MM.1S (cell line): ENCODE data around the gene CPA2.

Source experiments
- DNase-seq: peaks from one replicate; pipeline ENCODE4 v3.0.0-alpha.2; 2015
- H2AFZ ChIP-seq: fragments of 300-600 bp; sonication (generic); 2 replicates; pipeline ENCODE4 v1.6.0; 2016; ENCODE audit warnings: antibody characterized with exemption, low read length
- H3F3A ChIP-seq: fragments of 300-600 bp; sonication (generic); 2 replicates; pipeline ENCODE4 v1.6.1; 2016; ENCODE audit warnings: mild to moderate bottlenecking, antibody characterized with exemption, low read length, moderate library complexity, mixed read lengths; ENCODE audit not compliant: insufficient read depth
- H3K27ac ChIP-seq: fragments of 300-600 bp; sonication (generic); 2 replicates; pipeline ENCODE4 v1.5.1; 2016; ENCODE audit warnings: mild to moderate bottlenecking, low read length
- H3K27me3 ChIP-seq: fragments of 300-600 bp; sonication (generic); replicated peaks from 2 replicates; pipeline ENCODE4 v1.6.0; 2016; ENCODE audit warnings: low read length; ENCODE audit not compliant: insufficient read depth
- H3K36me3 ChIP-seq: fragments of 300-600 bp; sonication (generic); replicated peaks from 2 replicates; pipeline ENCODE4 v1.6.1; 2016; ENCODE audit warnings: mild to moderate bottlenecking, low read length, mixed read lengths; ENCODE audit not compliant: insufficient read depth
- H3K4me1 ChIP-seq: fragments of 300-600 bp; sonication (generic); 2 replicates; pipeline ENCODE4 v1.6.1; 2016; ENCODE audit warnings: low read length, mixed read lengths
- H3K4me2 ChIP-seq: fragments of 300-600 bp; sonication (generic); 2 replicates; pipeline ENCODE4 v1.6.0; 2016; ENCODE audit warnings: low read depth, low read length
- H3K4me3 ChIP-seq: fragments of 300-600 bp; sonication (generic); 2 replicates; pipeline ENCODE4 v1.5.1; 2016; ENCODE audit warnings: low read length, mixed read lengths
- H3K79me2 ChIP-seq: fragments of 300-600 bp; sonication (generic); 2 replicates; pipeline ENCODE4 v1.6.1; 2016; ENCODE audit warnings: mixed run types, low read length, mixed read lengths
- H3K9ac ChIP-seq: fragments of 300-600 bp; sonication (generic); 2 replicates; pipeline ENCODE4 v1.6.1; 2016; ENCODE audit warnings: low read length, mixed read lengths
- H3K9me2 ChIP-seq: fragments of 300-600 bp; sonication (generic); replicated peaks from 2 replicates; pipeline ENCODE4 v1.6.1; 2016; ENCODE audit warnings: mild to moderate bottlenecking, low read length, mixed read lengths; ENCODE audit not compliant: insufficient read depth
- H3K9me3 ChIP-seq: fragments of 300-600 bp; sonication (generic); replicated peaks from 2 replicates; pipeline ENCODE4 v1.6.1; 2016; ENCODE audit warnings: mild to moderate bottlenecking, low read length, mixed read lengths; ENCODE audit not compliant: insufficient read depth
- H4K20me1 ChIP-seq: fragments of 300-600 bp; sonication (generic); 2 replicates; pipeline ENCODE4 v1.6.1; 2016; ENCODE audit warnings: mild to moderate bottlenecking, low read length, moderate library complexity, mixed read lengths; ENCODE audit not compliant: insufficient read depth
- CTCF ChIP-seq: fragments of 300-600 bp; sonication (generic); IDR thresholded peaks from 2 replicates; pipeline ENCODE4 v1.5.1; 2016; ENCODE audit warnings: antibody characterized with exemption, low read length, mixed read lengths
- EZH2 ChIP-seq: fragments of 300-600 bp; sonication (generic); optimal IDR thresholded peaks from 2 replicates; pipeline ENCODE3; 2017; ENCODE audit warnings: low read depth, mild to moderate bottlenecking, antibody characterized with exemption, low read length, mixed read lengths
- EZH2phosphoT487 ChIP-seq: fragments of 300-600 bp; sonication (generic); IDR thresholded peaks from 2 replicates; pipeline ENCODE4 v1.6.1; 2018; ENCODE audit warnings: antibody characterized with exemption, low read length

The CPA2 gene

DNA sequence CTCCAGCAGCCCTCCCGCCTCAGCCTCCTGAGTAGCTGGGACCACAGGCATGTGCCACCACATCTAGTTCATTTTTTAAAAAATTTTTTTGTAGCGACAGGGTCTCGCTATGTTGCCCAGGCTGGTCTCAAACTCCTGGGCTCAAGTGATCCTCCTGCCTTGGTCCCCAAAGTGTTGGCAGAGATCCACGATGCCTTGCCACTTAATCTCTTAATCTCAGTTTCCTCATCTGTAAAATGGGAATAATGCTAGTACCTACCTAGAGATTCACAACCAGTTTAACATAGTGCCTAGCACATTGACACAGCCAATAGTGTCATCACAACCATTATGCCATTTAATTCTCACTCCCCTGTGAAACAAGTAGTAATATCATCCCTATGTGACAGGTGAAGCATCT is 21.5 kb downstream of the CPA2 start:
- no peak overlapping the region for H3K27ac ChIP-seq
- no peaks in the 10 kb centered on the region for H3F3A ChIP-seq
- no peaks in the 10 kb centered on the region for H3K36me3 ChIP-seq
- H3K4me3 ChIP-seq = no peak overlapping the region
- no peaks in the 10 kb centered on the region for H3K9me3 ChIP-seq
- no peaks in the 10 kb centered on the region for H3K79me2 ChIP-seq
- no peaks in the 10 kb centered on the region for H3K4me1 ChIP-seq
- H3K9ac ChIP-seq = no peak overlapping the region
- no peak overlapping the region for H2AFZ ChIP-seq
- no peaks in the 10 kb centered on the region for H3K27me3 ChIP-seq
- no peak for TF ChIP-seq EZH2
- TF ChIP-seq CTCF = no peak
- TF ChIP-seq EZH2phosphoT487 = no peak
- DNase-seq = no peak
- no peaks in the 10 kb centered on the region for H4K20me1 ChIP-seq
- H3K9me2 ChIP-seq = no peaks in the 10 kb centered on the region
- H3K4me2 ChIP-seq = no peak overlapping the region

GRCh38 chr7:130288829-130289228 is 22.2 kb downstream of the CPA2 start:
- no peak overlapping the region for H3K4me3 ChIP-seq
- no peaks in the 10 kb centered on the region for H3K9me3 ChIP-seq
- no peak overlapping the region for H2AFZ ChIP-seq
- no peaks in the 10 kb centered on the region for H3K9me2 ChIP-seq
- DNase-seq = no peak
- H3K4me2 ChIP-seq = no peak overlapping the region
- no peaks in the 10 kb centered on the region for H3K36me3 ChIP-seq
- H3K9ac ChIP-seq = no peak overlapping the region
- no peaks in the 10 kb centered on the region for H3K4me1 ChIP-seq
- H3K27ac ChIP-seq = no peak overlapping the region
- TF ChIP-seq EZH2 (no peak), CTCF (no peak), EZH2phosphoT487 (no peak)
- H3K27me3 ChIP-seq = no peaks in the 10 kb centered on the region
- H3K79me2 ChIP-seq = no peaks in the 10 kb centered on the region
- no peaks in the 10 kb centered on the region for H3F3A ChIP-seq
- H4K20me1 ChIP-seq = no peaks in the 10 kb centered on the region

DNA sequence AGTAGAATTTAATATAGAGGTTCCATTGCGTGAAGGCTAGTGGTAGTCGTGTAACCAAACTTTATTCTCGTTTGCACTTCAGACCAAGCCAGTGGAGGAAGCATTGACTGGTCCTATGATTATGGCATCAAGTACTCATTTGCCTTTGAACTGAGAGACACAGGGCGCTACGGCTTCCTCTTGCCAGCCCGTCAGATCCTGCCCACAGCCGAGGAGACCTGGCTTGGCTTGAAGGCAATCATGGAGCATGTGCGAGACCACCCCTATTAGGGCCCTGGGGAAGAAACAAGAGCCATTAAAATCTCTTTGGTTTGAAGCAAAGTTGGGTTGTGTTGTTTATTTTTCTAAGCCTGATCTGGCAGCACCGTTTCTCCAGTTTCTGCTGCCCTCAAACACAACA is 22.8 kb downstream of the CPA2 start:
- Histone ChIP-seq H4K20me1 (no peaks in the 10 kb centered on the region), H3K27me3 (no peaks in the 10 kb centered on the region), H3K27ac (no peak overlapping the region), H3K9ac (no peak overlapping the region), H3K4me1 (no peaks in the 10 kb centered on the region), H2AFZ (no peak overlapping the region), H3K9me2 (no peaks in the 10 kb centered on the region), H3F3A (no peaks in the 10 kb centered on the region), H3K4me3 (no peak overlapping the region), H3K4me2 (no peak overlapping the region), H3K79me2 (no peaks in the 10 kb centered on the region), H3K36me3 (no peaks in the 10 kb centered on the region), H3K9me3 (no peaks in the 10 kb centered on the region)
- DNase-seq = no peak
- TF ChIP-seq EZH2 = no peak
- TF ChIP-seq CTCF = no peak
- no peak for TF ChIP-seq EZH2phosphoT487

GRCh38 chr7:130290745-130291144 is 24.1 kb downstream of the CPA2 start:
- H3K27me3 ChIP-seq = no peaks in the 10 kb centered on the region
- H3K36me3 ChIP-seq = no peaks in the 10 kb centered on the region
- H3K4me2 ChIP-seq = no peak overlapping the region
- TF ChIP-seq CTCF = no peak
- TF ChIP-seq EZH2 = no peak
- no peak for TF ChIP-seq EZH2phosphoT487
- no peak overlapping the region for H3K27ac ChIP-seq
- no peaks in the 10 kb centered on the region for H4K20me1 ChIP-seq
- H3K79me2 ChIP-seq = no peaks in the 10 kb centered on the region
- no peak overlapping the region for H2AFZ ChIP-seq
- no peaks in the 10 kb centered on the region for H3K9me3 ChIP-seq
- no peaks in the 10 kb centered on the region for H3K9me2 ChIP-seq
- no peak for DNase-seq
- no peaks in the 10 kb centered on the region for H3K4me1 ChIP-seq
- H3K4me3 ChIP-seq = no peak overlapping the region
- no peaks in the 10 kb centered on the region for H3F3A ChIP-seq
- no peak overlapping the region for H3K9ac ChIP-seq
